Brain pericyte (primary cell): ENCODE measurements around the gene MAP4K2.
"Not testable (repeated sequence)": the region's sequence is repeated elsewhere in the genome, so short reads cannot be mapped to it uniquely, and the experiment has no call there.

Experiments used
- DNase-seq: peaks from one replicate; pipeline ENCODE4 v3.0.0-alpha.2; 2012; ENCODE audit warnings: low read depth, low spot score

MAP4K2 gene

GRCh38 chr11:64838600-64839334 lies 35.8 kb upstream of the MAP4K2 start:
- no peak for DNase-seq

GRCh38 chr11:64837887-64838351 lies 34.9 kb upstream of the MAP4K2 start:
- DNase-seq: no peak

- no peak for DNase-seq
Measured at GRCh38 chr11:64836448-64837072, 33.5 kb upstream of the MAP4K2 start.

- no peak for DNase-seq
Measured at GRCh38 chr11:64835616-64836447, 32.8 kb upstream of the MAP4K2 start.

- no peak for DNase-seq
Measured at GRCh38 chr11:64834723-64835615, 32.0 kb upstream of the MAP4K2 start.

GRCh38 chr11:64834031-64834722 lies 31.2 kb upstream of the MAP4K2 start:
- no peak for DNase-seq

GRCh38 chr11:64833509-64833908 lies 30.5 kb upstream of the MAP4K2 start:
- no peak for DNase-seq

- no peak for DNase-seq
Measured at GRCh38 chr11:64833198-64833502, 30.1 kb upstream of the MAP4K2 start.

GRCh38 chr11:64832467-64833197 lies 29.6 kb upstream of the MAP4K2 start:
- DNase-seq: no peak

GRCh38 chr11:64831411-64831891 lies 28.4 kb upstream of the MAP4K2 start:
- DNase-seq: no peak

GRCh38 chr11:64829536-64830251 lies 26.7 kb upstream of the MAP4K2 start:
- no peak for DNase-seq

- DNase-seq: no peak
Measured at GRCh38 chr11:64827451-64827839, 24.4 kb upstream of the MAP4K2 start.

- no peak for DNase-seq
Measured at GRCh38 chr11:64826578-64827450, 23.8 kb upstream of the MAP4K2 start.

- no peak for DNase-seq
Measured at GRCh38 chr11:64826062-64826461, 23.0 kb upstream of the MAP4K2 start.

- DNase-seq: no peak
Measured at GRCh38 chr11:64823568-64824119, 20.6 kb upstream of the MAP4K2 start.

- no peak for DNase-seq
Measured at GRCh38 chr11:64817476-64817875, 14.5 kb upstream of the MAP4K2 start.

- DNase-seq: not testable (repeated sequence)
Measured at GRCh38 chr11:64815433-64815832, 12.4 kb upstream of the MAP4K2 start.

GRCh38 chr11:64814712-64815187 lies 11.7 kb upstream of the MAP4K2 start:
- no peak for DNase-seq
